Muscle layer of duodenum (tissue), 2 donors: Measurements from ENCODE around the gene DMBT1.

Experiments
- H3K27ac ChIP-seq: one replicate; pipeline ENCODE4 v1.7.0; 2013; ENCODE audit warnings: mild to moderate bottlenecking, low read length
- H3K27me3 ChIP-seq: one replicate; pipeline ENCODE4 v1.7.0; 2013; ENCODE audit warnings: low read depth, mild to moderate bottlenecking, control low read depth, low read length
- H3K36me3 ChIP-seq, 2 donors: one replicate each; pipeline ENCODE4 v1.7.0; 2013; ENCODE audit warnings: low read length in 2 of 2, control low read depth in 1 of 2, mild to moderate bottlenecking in 1 of 2; ENCODE audit not compliant: insufficient read depth in 2 of 2, control insufficient read depth in 1 of 2
- H3K4me1 ChIP-seq, 2 donors: one replicate each; pipeline ENCODE4 v1.7.0; 2013; ENCODE audit warnings: low read length in 2 of 2, mild to moderate bottlenecking in 2 of 2, control low read depth in 1 of 2, moderate library complexity in 1 of 2; ENCODE audit not compliant: insufficient read depth in 2 of 2, control insufficient read depth in 1 of 2
- H3K4me3 ChIP-seq, 2 donors: one replicate each; pipeline ENCODE4 v1.7.0; 2013; ENCODE audit warnings: low read length in 2 of 2, low read depth in 1 of 2, mild to moderate bottlenecking in 1 of 2
- H3K9me3 ChIP-seq, 2 donors: one replicate each; pipeline ENCODE4 v1.7.0; 2013; ENCODE audit warnings: low read length in 2 of 2, control low read depth in 1 of 2, mild to moderate bottlenecking in 1 of 2; ENCODE audit not compliant: control insufficient read depth in 1 of 2
- donor health status: healthy.

The DMBT1 gene

GRCh38 chr10:122648599-122649428 lies 88.3 kb downstream of the DMBT1 start:
- H3K4me1 ChIP-seq: no peaks in the 10 kb centered on the region

DNA sequence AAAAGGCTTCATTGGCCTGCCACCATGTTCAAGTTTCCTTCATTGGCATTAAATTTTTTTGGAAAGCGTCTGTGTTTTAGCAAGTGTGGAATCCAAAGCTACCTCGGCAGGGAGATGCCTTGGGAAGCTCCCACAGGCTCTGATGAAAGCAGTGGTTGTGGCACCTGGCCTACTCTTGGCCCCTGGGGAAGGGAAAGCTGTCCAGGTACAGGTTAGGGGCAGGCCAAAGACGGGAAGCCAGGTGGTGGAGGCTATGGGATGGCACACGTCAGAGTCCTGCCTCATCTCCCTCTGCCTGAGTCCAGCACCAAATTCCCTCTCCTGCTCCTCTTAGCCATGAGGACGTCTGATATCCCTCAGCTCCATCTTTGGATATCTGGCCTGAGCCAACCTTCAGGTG lies 89.3 kb downstream of the DMBT1 start:
- H3K4me1 ChIP-seq: no peaks in the 10 kb centered on the region
- no peaks in the 10 kb centered on the region for H3K36me3 ChIP-seq
- no peak overlapping the region for H3K27ac ChIP-seq
- H3K9me3 ChIP-seq: no peaks in the 10 kb centered on the region
- no peak overlapping the region for H3K4me3 ChIP-seq
- no peaks in the 10 kb centered on the region for H3K27me3 ChIP-seq

More at GRCh38 chr10:122648599-122649428, 88.3 kb downstream of the DMBT1 start:
- H3K27me3 ChIP-seq: no peaks in the 10 kb centered on the region
- H3K4me3 ChIP-seq: no peak overlapping the region
- H3K9me3 ChIP-seq: no peaks in the 10 kb centered on the region
- H3K27ac ChIP-seq: no peak overlapping the region
- H3K36me3 ChIP-seq: no peaks in the 10 kb centered on the region

GRCh38 chr10:122650331-122650730 lies 89.8 kb downstream of the DMBT1 start:
- no peaks in the 10 kb centered on the region for H3K27me3 ChIP-seq
- H3K4me1 ChIP-seq: no peaks in the 10 kb centered on the region
- no peak overlapping the region for H3K4me3 ChIP-seq
- H3K9me3 ChIP-seq: no peaks in the 10 kb centered on the region
- H3K36me3 ChIP-seq: no peaks in the 10 kb centered on the region
- H3K27ac ChIP-seq: no peak overlapping the region

GRCh38 chr10:122655524-122656307 lies 95.2 kb downstream of the DMBT1 start:
- Histone ChIP-seq H3K36me3 (no peaks in the 10 kb centered on the region), H3K4me3 (no peak overlapping the region), H3K4me1 (no peaks in the 10 kb centered on the region), H3K27me3 (no peaks in the 10 kb centered on the region), H3K9me3 (no peaks in the 10 kb centered on the region), H3K27ac (no peak overlapping the region)

DNA sequence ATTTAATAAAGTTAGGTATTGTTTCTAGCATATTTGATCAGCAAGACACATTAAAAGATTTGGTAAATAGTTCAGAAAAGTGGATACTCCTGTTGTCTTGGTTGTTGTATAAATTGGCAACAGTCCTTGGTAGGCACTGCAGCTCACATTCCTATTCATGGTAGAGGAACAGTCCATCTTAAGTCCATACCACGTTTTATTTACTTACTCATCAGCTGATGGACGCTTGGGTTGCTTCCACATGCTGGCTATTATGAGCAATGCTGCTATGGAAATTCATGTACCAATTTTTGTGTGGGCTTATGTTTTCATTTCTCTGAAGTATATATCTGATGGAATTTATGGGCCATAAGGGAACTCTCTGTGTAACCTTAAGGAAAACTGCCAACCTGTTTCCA lies 95.8 kb downstream of the DMBT1 start:
- Histone ChIP-seq H3K9me3 (no peaks in the 10 kb centered on the region), H3K27ac (no peak overlapping the region), H3K4me1 (no peaks in the 10 kb centered on the region), H3K4me3 (no peak overlapping the region), H3K27me3 (no peaks in the 10 kb centered on the region), H3K36me3 (no peaks in the 10 kb centered on the region)

DNA sequence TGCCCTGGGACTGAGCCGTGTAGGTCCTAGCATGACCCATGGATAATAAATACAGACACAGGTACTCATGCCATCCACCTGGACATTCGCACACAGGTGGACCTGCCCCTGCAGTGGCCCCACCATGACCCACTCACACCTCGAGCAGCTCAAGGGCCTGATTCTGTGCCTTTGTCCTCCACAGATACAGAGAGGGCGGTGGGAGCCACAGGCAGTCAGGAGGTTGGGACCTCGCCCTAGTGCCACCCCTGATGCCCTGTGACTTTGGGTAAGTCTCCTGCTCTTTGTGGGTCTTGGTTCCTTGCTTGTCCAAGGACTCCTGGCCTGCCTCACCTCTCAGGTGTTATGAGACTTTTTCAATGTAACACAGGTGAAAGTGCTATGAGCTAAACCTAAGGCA lies 96.2 kb downstream of the DMBT1 start:
- H3K9me3 ChIP-seq: no peaks in the 10 kb centered on the region
- no peaks in the 10 kb centered on the region for H3K36me3 ChIP-seq
- H3K27ac ChIP-seq: no peak overlapping the region
- H3K4me3 ChIP-seq: no peak overlapping the region
- H3K4me1 ChIP-seq: no peaks in the 10 kb centered on the region
- no peaks in the 10 kb centered on the region for H3K27me3 ChIP-seq

DNA sequence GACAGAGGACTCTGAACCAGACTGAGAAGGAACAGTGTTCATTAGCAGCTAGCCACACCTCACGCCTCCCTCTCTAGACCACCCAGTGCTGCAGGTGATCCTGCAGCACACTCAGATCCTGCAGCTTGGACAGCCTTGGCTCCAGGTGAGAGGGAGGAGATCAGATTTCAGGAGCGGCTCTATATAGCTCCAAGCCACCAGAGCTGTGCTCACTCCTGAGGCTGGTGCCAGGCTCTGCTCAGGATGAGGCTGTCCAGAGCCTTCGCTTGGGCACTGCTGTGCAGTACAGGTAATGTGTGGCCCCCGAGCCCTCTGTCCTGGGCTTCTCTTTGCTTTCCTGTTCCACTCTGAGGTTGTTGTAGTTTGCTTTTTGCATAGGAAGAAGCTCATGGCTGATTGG lies 96.7 kb downstream of the DMBT1 start:
- no peak overlapping the region for H3K27ac ChIP-seq
- H3K4me3 ChIP-seq: no peak overlapping the region

GRCh38 chr10:122657729-122658128 lies 97.2 kb downstream of the DMBT1 start:
- Histone ChIP-seq H3K27ac (no peak overlapping the region), H3K36me3 (no peaks in the 10 kb centered on the region), H3K9me3 (no peaks in the 10 kb centered on the region), H3K4me1 (no peaks in the 10 kb centered on the region), H3K27me3 (no peaks in the 10 kb centered on the region), H3K4me3 (no peak overlapping the region)

More for the DNA sequence above, 96.7 kb downstream of the DMBT1 start:
- Histone ChIP-seq H3K27me3 (no peaks in the 10 kb centered on the region), H3K36me3 (no peaks in the 10 kb centered on the region), H3K9me3 (no peaks in the 10 kb centered on the region), H3K4me1 (no peaks in the 10 kb centered on the region)

- no peak overlapping the region for H3K27ac ChIP-seq
These were observed 97.9 kb downstream of the DMBT1 start for GRCh38 chr10:122658356-122659049.

DNA sequence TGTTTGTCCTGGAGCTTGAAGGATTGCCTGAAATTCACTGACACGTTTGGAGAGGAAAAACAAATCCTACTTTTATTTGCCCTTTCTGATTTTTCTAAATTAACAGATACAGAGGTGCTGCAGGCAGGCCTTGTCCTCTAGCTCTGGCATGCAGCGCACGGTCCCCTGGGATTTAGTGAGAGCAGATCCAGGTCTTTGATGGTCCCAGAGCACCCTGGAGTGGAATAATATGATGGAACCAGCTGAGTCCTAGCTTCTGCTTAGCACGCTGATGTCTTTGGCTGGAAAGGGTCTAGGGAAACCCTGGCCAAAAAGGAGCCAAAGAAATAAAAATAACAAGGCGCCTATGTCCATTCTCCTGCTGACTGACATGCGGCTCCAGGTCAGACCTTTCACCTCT lies 98.6 kb downstream of the DMBT1 start:
- no peaks in the 10 kb centered on the region for H3K9me3 ChIP-seq
- no peak overlapping the region for H3K4me3 ChIP-seq
- H3K27me3 ChIP-seq: no peaks in the 10 kb centered on the region
- no peak overlapping the region for H3K27ac ChIP-seq
- H3K4me1 ChIP-seq: no peaks in the 10 kb centered on the region
- no peaks in the 10 kb centered on the region for H3K36me3 ChIP-seq

More at GRCh38 chr10:122658356-122659049, 97.9 kb downstream of the DMBT1 start:
- H3K27me3 ChIP-seq: no peaks in the 10 kb centered on the region
- no peak overlapping the region for H3K4me3 ChIP-seq
- no peaks in the 10 kb centered on the region for H3K9me3 ChIP-seq
- no peaks in the 10 kb centered on the region for H3K36me3 ChIP-seq
- no peaks in the 10 kb centered on the region for H3K4me1 ChIP-seq

DNA sequence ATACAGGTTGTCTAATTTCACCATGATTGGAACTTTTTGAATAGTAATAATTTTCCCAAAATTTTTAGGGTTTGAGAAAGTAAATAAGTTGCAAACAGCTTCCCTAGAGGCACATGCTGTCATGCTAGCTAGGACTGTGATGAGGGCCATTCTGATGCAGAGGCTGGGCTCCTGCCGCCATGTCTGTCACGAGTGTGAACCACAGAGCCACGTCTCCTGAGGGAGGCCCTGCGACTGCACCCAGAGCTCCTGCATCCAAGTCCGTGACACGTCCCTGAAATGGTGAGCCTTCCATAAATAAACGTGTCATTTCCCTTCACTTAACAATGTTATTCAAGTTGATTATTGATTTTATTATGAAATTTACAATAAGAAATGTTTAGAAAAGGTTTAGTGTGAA lies 99.1 kb downstream of the DMBT1 start:
- Histone ChIP-seq H3K27ac (no peak overlapping the region), H3K4me1 (no peaks in the 10 kb centered on the region), H3K9me3 (no peaks in the 10 kb centered on the region), H3K27me3 (no peaks in the 10 kb centered on the region), H3K4me3 (no peak overlapping the region), H3K36me3 (no peaks in the 10 kb centered on the region)
